ENCODE data around the gene GABRB1.

The GABRB1 gene

GRCh38 chr4:47050761-47051725 is 19.7 kb downstream of the GABRB1 start:
- DNase-seq, result no peak

- no peak for DNase-seq
Measured at GRCh38 chr4:47053485-47053884, 22.1 kb downstream of the GABRB1 start.

- DNase-seq, result no peak
Measured at GRCh38 chr4:47054130-47054529, 22.8 kb downstream of the GABRB1 start.

- DNase-seq, result no peak
Measured at GRCh38 chr4:47057991-47058390, 26.6 kb downstream of the GABRB1 start.

- no peak for DNase-seq
Measured at GRCh38 chr4:47060561-47060960, 29.2 kb downstream of the GABRB1 start.

GRCh38 chr4:47061435-47061834 is 30.1 kb downstream of the GABRB1 start:
- DNase-seq, result no peak

GRCh38 chr4:47065051-47065481 is 33.7 kb downstream of the GABRB1 start:
- DNase-seq, result no peak

- no peak for DNase-seq
Measured at GRCh38 chr4:47068986-47069385, 37.6 kb downstream of the GABRB1 start.

- DNase-seq, result no peak
Measured at GRCh38 chr4:47071901-47072341, 40.6 kb downstream of the GABRB1 start.

GRCh38 chr4:47073647-47074046 is 42.3 kb downstream of the GABRB1 start:
- no peak for DNase-seq

GRCh38 chr4:47074816-47075215 is 43.4 kb downstream of the GABRB1 start:
- DNase-seq, result no peak

- DNase-seq, result no peak
Measured at GRCh38 chr4:47075262-47075661, 43.9 kb downstream of the GABRB1 start.

- DNase-seq, result no peak
Measured at GRCh38 chr4:47075919-47076318, 44.6 kb downstream of the GABRB1 start.

GRCh38 chr4:47084111-47084510 is 52.7 kb downstream of the GABRB1 start:
- no peak for DNase-seq

- no peak for DNase-seq
Measured at GRCh38 chr4:47084795-47085194, 53.4 kb downstream of the GABRB1 start.

- no peak for DNase-seq
Measured at GRCh38 chr4:47088298-47088697, 56.9 kb downstream of the GABRB1 start.

GRCh38 chr4:47095884-47096283 is 64.5 kb downstream of the GABRB1 start:
- no peak for DNase-seq

- DNase-seq, result no peak
Measured at GRCh38 chr4:47101453-47101852, 70.1 kb downstream of the GABRB1 start.

GRCh38 chr4:47104986-47105385 is 73.6 kb downstream of the GABRB1 start:
- DNase-seq, result no peak

- DNase-seq, result no peak
Measured at GRCh38 chr4:47106561-47106960, 75.2 kb downstream of the GABRB1 start.

- no peak for DNase-seq
Measured at GRCh38 chr4:47109379-47109778, 78.0 kb downstream of the GABRB1 start.

- no peak for DNase-seq
Measured at GRCh38 chr4:47110546-47111132, 79.3 kb downstream of the GABRB1 start.

- no peak for DNase-seq
Measured at GRCh38 chr4:47118192-47118929, 87.0 kb downstream of the GABRB1 start.

GRCh38 chr4:47120783-47121182 is 89.4 kb downstream of the GABRB1 start:
- no peak for DNase-seq
